GM19043 (cell line): ENCODE measurements around the gene ARHGAP27.

Source experiments
- ATAC-seq: cut with Tn5 transposase; IDR thresholded peaks from one replicate; pipeline ENCODE4 v1.9.1; 2021; ENCODE audit warnings: low read depth; ENCODE audit not compliant: unreplicated experiment

Gene ARHGAP27

DNA sequence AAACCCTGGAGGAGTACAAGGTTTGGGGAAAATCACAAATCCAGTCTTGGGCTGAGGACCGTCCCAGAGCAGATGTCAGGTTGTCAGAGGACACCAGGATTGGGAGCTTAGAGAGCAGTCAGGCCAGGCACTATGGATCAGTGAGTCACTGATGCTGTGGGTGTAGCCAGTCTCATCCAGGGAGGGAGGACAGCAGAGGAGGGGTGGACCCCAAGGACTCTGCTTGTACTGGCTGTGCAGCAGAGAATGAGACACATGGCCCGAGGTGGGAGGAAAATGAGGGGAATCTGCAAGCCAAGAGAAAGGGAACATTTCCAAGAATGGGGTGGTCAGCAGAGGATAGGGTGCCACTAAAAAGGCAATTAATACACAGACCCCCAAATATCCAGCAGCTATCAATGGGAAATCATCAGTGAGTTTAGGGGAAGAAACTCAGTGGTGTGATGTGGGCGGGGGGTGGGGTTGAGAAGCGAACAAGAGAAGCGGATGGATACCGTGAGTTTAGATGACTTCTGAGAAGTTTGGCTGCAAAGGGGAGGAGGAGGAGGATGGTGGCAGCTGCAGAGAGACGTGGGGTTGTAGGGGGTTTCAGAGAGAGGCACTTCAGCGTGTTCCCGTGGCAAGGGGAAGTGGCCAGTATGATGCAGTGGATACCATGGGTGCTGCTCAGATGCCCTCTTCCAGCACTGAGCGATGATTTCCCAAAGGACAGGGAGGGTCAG lies 43.9 kb downstream of the ARHGAP27 start:
- no peak for ATAC-seq

DNA sequence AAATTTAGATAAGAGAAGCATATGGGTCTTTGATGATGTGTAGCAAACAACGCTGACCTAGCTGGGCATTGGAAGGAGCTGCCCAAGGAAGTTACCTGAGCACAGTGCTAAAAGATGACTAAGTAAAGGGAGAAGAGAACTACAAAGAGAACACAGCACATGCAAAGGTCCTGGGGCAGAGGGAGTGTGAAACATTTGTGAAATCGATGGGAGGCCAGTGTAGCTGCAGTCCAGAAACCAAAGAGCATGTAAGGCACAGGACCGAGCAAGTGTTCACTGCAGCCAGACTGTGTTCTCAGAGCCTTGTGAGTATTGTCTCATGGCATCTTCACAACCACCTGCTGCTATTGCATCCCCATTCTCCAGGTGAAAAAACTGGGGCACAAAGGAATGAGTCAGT lies 44.9 kb downstream of the ARHGAP27 start:
- ATAC-seq = no peak

DNA sequence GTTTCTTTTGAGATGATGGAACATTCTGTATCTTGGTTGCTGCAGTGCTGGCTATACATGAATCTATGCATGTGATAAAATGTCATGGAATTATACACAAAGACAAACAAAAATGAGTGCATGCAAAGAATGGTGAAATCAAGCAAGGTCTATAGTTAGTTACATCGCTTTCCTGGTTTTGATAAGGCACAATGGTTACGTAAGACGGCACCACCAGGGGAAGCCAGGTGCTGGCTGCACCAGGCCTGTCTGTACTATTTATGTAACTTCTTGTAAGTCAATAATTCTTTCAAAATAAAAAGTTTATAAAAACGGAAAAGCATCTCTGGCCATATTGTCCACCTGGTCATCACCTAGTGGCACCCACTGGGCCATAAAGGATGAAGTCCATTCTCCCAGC lies 46.5 kb downstream of the ARHGAP27 start:
- no peak for ATAC-seq

DNA sequence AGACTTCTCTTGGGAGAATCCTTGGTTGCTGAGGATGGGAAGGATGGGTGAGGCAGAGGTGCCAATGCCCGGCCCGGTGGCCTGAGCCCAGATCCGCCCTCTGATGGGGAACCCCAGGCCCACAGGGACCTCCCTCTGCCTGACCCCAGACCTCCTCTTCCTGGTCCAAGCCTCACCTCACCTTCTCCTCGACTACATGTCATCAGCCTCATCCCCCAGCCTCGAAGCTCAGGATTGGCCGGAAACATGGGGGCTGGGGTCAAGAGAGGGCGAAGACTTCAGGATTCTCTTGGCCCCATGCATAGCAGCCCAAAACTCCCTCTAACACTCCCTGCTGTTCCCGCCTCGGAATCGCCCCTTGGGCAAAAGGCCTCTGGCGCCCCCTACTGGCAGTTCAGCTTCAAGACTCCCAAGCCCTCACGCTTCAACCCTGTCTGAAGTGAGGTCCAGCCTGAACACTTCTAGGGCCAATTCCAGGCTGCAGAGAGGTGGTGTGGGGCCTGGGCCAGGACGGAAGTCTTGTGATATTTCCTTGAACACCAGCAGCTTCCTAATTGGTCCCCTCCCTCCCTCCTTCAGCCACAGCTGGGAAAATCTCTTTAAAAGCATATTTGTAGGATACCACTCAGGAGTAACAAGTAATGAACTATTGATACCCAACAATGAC lies 47.2 kb downstream of the ARHGAP27 start:
- ATAC-seq = no peak

DNA sequence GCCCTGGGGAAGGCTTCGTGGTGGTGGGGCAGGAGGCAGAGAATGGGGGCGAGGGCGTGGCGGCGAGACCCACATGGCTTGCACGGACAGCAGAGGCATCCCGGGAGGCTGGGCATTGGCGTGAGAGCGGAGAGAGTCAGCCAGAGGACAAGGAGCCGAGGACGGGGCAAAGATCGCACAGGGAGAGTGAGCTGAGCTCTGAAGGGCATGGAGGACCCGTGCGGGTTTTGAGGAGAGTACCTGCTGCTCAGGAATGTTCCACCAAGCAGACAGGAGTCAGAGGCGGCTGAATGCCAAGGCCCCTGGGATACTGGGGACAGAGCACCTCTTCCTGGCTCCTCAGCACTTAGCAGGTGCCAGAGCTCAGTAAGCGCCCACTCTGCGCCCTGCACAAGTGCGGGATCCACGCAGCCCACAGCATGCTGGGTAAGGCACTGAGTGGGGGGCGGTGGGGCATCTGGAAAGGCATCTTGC lies 47.8 kb downstream of the ARHGAP27 start:
- ATAC-seq = no peak

DNA sequence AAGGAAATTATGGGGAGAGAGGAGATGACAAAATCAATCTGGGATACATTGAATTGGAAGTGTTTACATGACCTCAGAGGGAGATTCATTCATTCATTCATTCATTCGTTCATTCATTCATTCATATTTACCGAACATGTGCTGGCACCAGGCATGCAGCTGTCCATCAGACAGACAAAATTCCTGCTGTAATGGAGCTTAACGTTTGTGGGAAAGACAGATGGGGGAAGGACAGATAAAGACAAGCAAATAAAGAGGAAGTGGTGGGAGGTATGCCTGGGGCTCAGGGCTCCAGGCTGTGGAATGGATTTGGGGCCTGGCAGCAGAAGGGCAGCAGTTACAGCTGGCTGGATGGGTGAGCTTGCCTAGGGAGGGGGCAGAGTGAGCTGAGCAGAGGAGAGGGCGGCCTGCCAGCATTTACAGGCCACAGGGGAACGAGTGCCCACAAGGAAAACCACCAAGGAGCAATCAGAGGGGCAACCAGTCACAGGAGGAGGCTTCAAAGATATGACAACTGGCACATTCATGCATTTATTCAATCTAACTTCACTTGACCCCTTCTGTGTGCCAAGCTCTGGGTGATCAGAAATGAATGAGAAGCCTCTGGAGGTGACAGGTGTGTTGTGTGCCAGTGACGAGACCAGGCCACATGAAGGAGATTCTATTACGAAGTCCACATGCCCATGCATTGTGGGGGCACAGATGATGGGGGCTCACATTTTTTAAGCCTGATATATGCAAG lies 48.5 kb downstream of the ARHGAP27 start:
- no peak for ATAC-seq

DNA sequence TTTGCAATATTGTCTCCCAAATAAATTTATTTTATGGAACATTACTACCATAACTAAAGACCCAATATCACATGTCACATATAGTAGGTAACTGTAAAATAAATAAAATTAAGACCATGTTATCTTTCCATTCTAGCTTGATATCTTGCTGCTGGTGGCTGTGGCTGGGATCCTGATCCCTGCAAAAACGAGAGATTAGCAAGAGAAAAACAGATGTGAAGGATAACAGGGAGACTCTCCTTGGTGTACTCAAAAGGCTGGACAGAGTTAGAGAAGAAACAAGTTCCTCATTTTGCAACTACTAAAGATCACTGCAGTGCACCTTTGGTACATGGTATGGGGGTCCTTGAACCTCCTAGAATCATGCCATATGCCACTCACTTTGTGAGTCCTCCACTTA lies 49.7 kb downstream of the ARHGAP27 start:
- ATAC-seq = no peak

DNA sequence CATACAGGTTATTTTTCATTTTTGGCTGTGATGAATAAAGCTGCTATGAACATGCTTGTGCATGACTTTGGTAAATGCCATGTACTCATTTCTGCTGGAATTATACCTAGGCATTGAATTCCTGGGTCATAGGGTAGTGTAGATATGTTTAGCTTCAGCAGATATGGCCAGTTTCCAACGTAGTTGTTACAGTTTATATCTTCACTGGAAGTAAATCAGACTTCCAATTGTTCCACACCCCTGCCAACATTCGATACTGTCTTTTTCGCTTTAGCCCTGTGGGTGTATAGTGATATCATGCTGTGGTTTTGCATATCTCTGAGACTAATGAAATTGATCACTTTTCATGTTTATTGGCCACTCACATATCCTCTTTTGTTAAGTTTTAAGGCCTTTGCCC lies 50.4 kb downstream of the ARHGAP27 start:
- no peak for ATAC-seq

DNA sequence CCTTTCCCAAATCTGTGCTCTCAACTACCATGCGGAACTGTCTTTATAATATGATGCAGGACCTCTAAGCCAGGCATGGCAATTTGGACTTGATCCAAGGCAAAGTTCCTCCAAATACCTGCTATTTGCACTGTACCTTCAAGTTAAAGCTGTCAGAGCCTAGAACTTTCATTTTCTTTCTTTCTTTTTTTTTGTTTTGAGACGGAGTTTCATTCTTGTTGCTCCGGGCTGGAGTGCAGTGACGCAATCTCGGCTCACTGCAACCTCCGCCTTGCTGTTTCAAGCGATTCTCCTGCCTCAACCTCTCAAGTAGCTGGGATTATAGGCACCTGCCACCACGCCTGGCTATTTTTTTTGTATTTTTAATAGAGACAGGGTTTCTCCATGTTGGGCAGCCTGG lies 51.7 kb downstream of the ARHGAP27 start:
- ATAC-seq = no peak

DNA sequence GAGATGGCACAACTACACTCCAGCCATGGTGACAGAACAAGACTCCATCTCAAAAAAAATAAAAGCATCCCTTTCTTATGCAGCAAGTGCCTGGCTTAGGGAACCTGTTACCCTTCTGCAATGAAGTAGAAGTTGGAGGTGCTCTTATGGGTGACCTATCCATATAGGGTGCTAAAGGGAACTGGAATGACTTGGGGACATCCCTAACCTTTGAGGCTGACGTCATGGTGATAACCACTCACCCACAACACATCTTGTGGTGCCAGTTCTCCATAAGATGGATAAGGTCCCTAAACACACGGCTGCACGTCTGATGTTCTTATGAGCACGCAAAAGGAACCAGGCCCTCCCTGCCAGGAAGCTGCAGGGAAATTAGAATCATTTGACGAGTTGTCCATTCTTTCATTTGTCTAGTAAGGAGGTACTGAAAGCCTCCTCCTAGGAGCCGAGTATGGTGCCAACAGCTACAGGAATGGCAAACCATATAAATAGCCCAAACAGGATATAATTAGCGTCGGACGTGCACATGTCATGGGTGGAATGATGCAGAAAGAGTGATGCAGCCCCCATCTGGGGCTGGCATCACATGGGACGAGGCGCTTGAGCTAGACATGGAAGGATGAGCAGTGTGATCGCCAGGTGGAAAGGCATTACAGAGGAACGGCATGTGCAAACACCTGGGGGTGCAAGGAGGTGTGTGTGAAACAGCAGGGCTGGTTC lies 52.5 kb downstream of the ARHGAP27 start:
- ATAC-seq = no peak

DNA sequence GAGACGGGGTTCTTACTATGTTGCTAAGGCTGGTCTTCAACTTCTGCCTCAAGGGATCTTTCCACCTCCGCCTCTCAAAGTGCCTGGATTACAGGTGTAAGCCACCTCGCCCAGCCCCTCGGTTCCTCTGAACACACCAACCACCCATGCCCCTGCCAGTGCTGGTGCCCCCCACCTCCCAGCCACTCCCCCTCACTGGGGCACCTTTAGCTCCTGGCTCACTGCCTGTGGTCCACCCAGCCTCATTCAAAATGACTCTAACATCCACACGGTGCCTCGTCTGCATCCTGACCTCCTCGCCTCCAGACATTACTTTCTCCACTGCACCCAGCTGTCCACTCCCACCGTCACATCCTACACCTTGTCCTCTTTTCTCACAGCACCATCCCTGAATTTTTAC lies 55.3 kb downstream of the ARHGAP27 start:
- ATAC-seq = no peak

DNA sequence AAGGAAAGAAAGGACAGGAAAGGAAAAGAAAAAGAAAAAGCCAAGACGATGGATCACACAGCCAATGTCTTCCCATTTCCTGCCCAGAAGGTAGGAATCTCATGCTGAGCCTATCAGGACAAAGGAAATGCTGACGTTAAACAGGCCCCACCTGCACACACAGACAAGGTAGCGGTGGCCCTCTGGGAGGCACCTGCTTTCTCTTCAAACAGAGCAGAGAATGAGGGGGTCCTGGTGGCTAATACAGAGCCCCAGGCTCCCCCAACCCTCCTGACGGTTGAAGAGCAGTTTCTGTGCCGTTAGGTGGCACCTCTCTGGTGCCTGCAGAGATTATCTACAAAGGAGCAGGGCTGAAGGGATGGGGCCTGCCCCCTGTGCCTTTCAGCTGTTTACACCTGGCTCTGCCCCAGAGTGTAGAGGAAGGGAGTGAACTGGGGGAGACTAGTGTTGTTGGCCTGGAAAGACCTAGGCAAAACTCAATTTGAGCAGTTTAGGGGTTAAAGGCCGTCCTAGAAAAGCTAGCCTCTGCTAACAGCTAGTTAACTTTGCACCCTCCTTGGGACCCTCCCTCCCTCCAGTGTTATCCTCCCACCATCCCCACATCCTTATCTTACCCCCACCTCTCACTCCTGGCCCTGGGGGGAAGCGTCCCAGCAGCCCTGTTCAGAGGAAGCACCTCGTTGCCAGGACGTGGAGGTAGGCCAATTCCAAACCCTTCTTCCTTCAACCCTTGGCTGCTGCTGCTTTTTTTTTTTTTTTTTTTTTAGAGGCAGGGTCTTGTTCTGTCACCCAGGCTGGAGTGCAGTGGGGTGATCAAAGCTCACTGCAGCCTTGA lies 56.3 kb downstream of the ARHGAP27 start:
- ATAC-seq = no peak

DNA sequence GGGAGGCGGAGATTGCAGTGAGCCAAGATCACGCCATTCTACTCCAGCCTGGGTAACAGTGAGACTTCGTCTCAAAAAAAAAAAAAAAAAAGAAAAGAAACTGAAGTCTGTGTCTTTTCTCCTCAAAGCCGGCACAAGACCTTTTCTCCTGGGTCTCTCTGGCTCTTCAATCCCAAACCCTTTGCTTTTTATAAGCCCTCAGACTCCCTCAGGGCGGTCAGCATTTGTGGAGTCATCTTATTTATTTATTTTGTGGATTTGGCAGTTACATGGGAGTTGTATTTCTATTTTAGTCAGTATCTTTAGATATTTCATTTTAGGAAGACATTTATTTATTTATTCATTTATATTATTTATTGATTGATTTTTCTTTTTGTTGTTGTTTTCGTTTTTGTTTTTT lies 58.2 kb downstream of the ARHGAP27 start:
- no peak for ATAC-seq

DNA sequence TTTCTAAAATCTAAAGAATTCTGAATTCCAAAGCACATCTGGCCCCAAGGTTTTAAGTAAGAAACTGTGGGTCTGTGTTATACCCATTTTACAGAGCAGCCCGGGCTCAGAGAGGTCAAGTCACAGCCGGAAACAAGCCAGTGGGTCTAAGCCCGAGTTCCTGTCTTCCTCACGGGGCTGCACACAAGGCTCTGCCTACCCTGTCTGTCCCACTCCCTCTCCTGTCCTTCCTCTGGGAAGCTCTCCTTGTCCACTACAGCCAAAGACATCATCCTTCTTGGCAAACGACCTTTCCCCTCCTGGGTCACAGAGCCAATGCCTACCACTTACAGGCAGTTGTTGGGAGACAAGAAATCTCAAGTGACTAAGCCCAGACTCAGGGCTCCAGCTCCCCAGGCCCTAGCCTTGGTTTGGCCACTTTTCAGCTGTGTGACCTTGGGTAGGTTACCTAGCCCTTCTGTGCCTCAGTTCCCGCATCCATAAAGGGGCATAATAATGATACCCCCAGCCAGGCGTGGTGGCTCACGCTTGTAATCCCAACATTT lies 60.3 kb downstream of the ARHGAP27 start:
- ATAC-seq = no peak

DNA sequence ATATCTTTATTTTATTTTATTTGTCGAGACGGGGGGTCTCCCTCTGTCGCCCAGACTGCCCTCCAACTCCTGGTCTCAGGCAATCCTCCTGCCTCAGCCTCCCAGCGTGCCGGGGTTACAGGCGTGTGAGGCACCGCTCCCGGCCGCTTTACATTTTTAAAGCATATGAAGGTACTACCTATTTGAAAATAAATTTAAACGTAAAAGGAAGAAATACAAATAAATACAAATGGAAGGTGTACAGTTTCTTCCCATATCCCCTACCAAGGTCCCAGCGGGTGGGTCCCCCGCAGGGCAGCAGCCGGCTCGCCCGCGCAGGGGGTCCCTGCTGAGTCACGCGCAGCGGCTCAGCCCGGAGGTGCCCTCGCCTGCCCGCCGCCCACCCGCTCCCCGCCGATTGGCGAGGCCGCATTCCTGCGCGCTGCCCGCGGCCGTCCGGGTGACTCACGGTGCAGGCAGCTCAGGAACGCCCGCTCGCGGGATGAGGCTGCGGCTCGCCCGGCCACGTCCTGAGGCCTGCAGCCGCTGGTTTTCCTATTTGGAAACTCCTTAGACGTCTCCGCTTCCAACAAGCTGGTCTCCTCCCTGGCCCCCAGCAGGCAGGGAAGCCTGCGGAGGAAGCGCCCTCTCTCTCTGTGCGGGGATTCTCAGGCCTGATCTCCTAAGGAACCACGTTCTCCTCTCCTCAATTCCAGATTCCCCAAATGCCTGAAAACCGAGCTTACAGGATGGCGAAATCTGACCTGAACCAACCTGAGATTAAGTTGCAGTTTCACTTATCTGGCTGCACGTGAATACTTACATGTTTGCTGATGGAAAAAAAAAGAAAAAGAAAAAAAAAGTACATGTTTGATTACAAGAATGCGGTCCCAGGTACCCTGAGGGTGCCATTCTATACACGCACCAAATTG lies 61.0 kb downstream of the ARHGAP27 start:
- no peak for ATAC-seq

DNA sequence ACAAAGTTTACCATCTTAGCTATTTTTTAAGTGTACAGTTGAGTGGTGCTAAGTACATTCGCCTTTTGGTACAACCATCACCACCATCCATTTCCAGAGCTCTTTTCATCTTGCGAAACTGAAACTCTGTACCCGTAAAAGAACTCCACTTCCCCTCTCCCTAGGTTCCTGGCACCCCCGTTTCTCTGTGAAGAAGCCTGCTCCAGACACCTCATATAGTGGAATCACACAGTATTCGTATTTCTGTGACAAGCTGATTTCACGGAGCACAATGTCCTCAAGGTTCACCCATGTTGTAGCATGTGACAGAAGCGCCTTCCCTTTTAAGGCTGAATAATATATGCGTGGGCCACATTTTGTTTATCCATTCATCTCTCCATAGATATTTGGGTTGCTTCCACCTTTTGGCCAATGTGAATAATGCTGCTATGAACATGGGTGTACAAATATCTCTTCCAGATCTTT lies 61.7 kb downstream of the ARHGAP27 start:
- no peak for ATAC-seq

DNA sequence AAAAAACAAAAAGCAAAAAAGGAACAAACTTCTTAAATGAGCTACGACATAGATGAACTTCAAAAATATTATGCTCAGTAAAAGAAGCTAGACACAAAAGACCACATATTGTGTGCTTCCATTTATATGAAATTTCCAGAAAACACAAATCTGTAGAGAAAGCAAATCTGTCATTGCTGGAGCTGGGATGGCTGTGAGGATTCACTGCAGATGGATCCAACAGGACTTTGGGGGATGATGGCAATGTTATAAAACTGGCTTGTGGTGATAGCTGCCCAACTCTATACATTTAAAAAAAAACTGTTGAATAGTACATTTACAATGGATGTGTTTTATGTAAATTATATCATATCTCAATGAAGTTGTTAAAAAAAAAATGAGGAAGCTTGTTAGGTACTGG lies 63.2 kb downstream of the ARHGAP27 start:
- no peak for ATAC-seq

DNA sequence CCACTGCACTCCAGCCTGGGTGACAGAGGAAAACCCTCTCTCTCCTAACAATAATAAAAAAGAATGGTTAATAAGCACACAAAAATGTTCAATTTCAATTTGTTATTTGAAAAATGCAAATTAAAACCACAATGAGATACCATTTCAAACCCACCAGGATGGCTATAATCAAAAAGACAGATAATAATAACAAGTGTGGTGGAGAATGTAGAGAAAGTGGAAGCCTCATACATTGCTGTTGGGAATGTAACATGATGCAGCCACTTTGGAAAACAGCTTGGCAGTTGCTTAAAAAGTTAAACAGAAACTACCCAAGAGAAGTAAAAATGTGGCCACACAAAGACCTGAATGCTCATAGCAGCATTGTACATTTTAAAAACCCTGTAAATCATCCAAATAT lies 64.0 kb downstream of the ARHGAP27 start:
- ATAC-seq = no peak

DNA sequence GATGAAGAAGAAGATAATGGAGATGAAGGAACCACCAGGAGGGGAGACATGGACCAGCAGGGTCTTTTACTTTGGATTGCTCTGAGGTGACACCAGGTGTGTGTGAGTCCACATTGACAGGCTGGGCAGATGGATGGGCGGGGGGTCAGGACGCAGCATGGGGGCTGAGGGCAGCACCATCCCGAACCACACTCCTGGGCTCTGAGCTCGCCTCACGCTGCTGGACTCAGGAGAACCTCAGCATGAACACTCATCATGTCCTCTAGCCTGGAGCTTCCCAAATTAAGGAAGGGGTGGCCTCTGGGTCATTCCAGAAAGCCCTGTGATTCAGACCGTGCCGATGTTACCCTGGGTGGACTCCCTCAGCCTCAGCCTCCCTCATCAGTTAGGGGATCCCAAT lies 65.5 kb downstream of the ARHGAP27 start:
- no peak for ATAC-seq
